HCT116 (cell line): ENCODE measurements around the gene CLDN10.

Experiments used
- ATF3 ChIP-seq: IDR thresholded peaks from 2 replicates; pipeline ENCODE4 v1.6.1; 2012
- CTCF ChIP-seq, 3 experiments: fragments of 200-600 bp in 1 of 3; sonication (generic) in 1 of 3; IDR thresholded peaks in 2 of 3; conservative IDR thresholded peaks in 1 of 3; 2 replicates each; pipeline ENCODE4 v1.5.1; 2012 to 2017; ENCODE audit warnings: low read depth in 2 of 3, low read length in 2 of 3, antibody characterized with exemption in 1 of 3, borderline replicate concordance in 1 of 3, control low read depth in 1 of 3, mild to moderate bottlenecking in 1 of 3, mixed read lengths in 1 of 3, mixed run types in 1 of 3, moderate library complexity in 1 of 3; ENCODE audit not compliant: insufficient read depth in 1 of 3
- EGR1 ChIP-seq: IDR thresholded peaks from 2 replicates; pipeline ENCODE4 v1.6.1; 2012; ENCODE audit warnings: low read depth
- JUND ChIP-seq: IDR thresholded peaks from 2 replicates; pipeline ENCODE4 v1.6.1; 2012
- ZNF274 ChIP-seq: fragments of 200-500 bp; sonication (Bioruptor generic); IDR thresholded peaks from 2 replicates; pipeline ENCODE4 v1.6.1; 2014; ENCODE audit warnings: mild to moderate bottlenecking, low read depth, low read length, inconsistent platforms

- TF ChIP-seq CTCF (IDR thresholded peaks at IDR 0.05 in 2 of 3, conservative IDR thresholded peaks at IDR 0.05 in 1 of 3; ENCODE audit: borderline replicate concordance in 1 of 3, insufficient read depth in 1 of 3, low read depth in 2 of 3, low read length in 2 of 3) (no peak), JUND (no peak), EGR1 (no peak), ATF3 (no peak), ZNF274 (no peak)
These were observed 40.1 kb upstream of the CLDN10 start for GRCh38 chr13:95512424-95512823.
